NCI-H226 (cell line): ENCODE data around the gene GNA14.
"Not testable (repeated sequence)": the region's sequence is repeated elsewhere in the genome, so short reads cannot be mapped to it uniquely, and the experiment has no call there.

ENCODE experiments used
- DNase-seq: peaks from one replicate; pipeline ENCODE4 v3.0.0-alpha.2; 2015

The GNA14 gene

GRCh38 chr9:77486463-77486862 is 161.7 kb downstream of the GNA14 start:
- DNase-seq, result no peak

GRCh38 chr9:77475641-77476473 is 172.3 kb downstream of the GNA14 start:
- peak; percentile 35 for DNase-seq

GRCh38 chr9:77474936-77475335 is 173.2 kb downstream of the GNA14 start:
- DNase-seq, result no peak

GRCh38 chr9:77472646-77473045 is 175.5 kb downstream of the GNA14 start:
- no peak for DNase-seq

GRCh38 chr9:77471572-77471971 is 176.6 kb downstream of the GNA14 start:
- no peak for DNase-seq

- DNase-seq, result peak; percentile 26
Measured at GRCh38 chr9:77469515-77470231, 178.4 kb downstream of the GNA14 start.

- no peak for DNase-seq
Measured at GRCh38 chr9:77464661-77465060, 183.5 kb downstream of the GNA14 start.

GRCh38 chr9:77463151-77463550 is 185.0 kb downstream of the GNA14 start:
- DNase-seq, result no peak

- DNase-seq, result no peak
Measured at GRCh38 chr9:77462066-77462465, 186.1 kb downstream of the GNA14 start.

GRCh38 chr9:77460938-77461337 is 187.2 kb downstream of the GNA14 start:
- DNase-seq, result no peak

- peak; percentile 36 for DNase-seq
Measured at GRCh38 chr9:77457916-77458592, 190.1 kb downstream of the GNA14 start.

GRCh38 chr9:77456829-77457437 is 191.2 kb downstream of the GNA14 start:
- DNase-seq, result peak; percentile 66

GRCh38 chr9:77455312-77455927 is 192.7 kb downstream of the GNA14 start:
- peak; percentile 28 for DNase-seq

- DNase-seq, result no peak
Measured at GRCh38 chr9:77454663-77455062, 193.5 kb downstream of the GNA14 start.

GRCh38 chr9:77453825-77454647 is 194.1 kb downstream of the GNA14 start:
- DNase-seq, result no peak

GRCh38 chr9:77451507-77451906 is 196.6 kb downstream of the GNA14 start:
- DNase-seq, result no peak

- DNase-seq, result no peak
Measured at GRCh38 chr9:77450085-77450475, 198.0 kb downstream of the GNA14 start.

- peak; percentile 64 for DNase-seq
Measured at GRCh38 chr9:77449240-77450084, 198.7 kb downstream of the GNA14 start.

- DNase-seq, result no peak
Measured at GRCh38 chr9:77447646-77448045, 200.5 kb downstream of the GNA14 start.

- DNase-seq, result no peak
Measured at GRCh38 chr9:77442436-77442835, 205.7 kb downstream of the GNA14 start.

- not testable (repeated sequence) for DNase-seq
Measured at GRCh38 chr9:77441124-77441523, 207.0 kb downstream of the GNA14 start.
